WTC11 (cell line): ENCODE measurements around the gene ARHGAP18. TPM values are rescaled to one million over a fixed set of nuclear protein-coding genes. Genes with fewer than 3 reads are reported as not detected.

Experiments used
- ATAC-seq: fragments of 200-7000 bp; cut with Tn5 transposase; 2 replicates; pipeline ENCODE4 v1.10.0; 2021; ENCODE audit warnings: mild to moderate bottlenecking, moderate library complexity
- CTCF ChIA-PET: fragments of 300-600 bp; sonication (Branson Sonifier 250); formaldehyde crosslinking; loops from one replicate; lab custom pipeline; 2021; ENCODE audit warnings: antibody characterized with exemption; lab: Charles Lee
- POLR2A ChIA-PET: fragments of 350-600 bp; sonication (Branson Sonifier 250); formaldehyde crosslinking; loops from one replicate; lab custom pipeline; 2021; ENCODE audit warnings: antibody characterized with exemption; lab: Charles Lee
- DNase-seq: peaks from one replicate; pipeline ENCODE4 v3.0.0; 2021; ENCODE audit warnings: low spot score
- H3K27ac Mint-ChIP-seq: 2 replicates; pipeline ENCODE4 v1.8.0; 2021; ENCODE audit warnings: mixed read lengths
- H3K27me3 Mint-ChIP-seq: 2 replicates; pipeline ENCODE4 v1.8.0; 2021; ENCODE audit warnings: low read depth, mild to moderate bottlenecking, moderate library complexity, mixed read lengths
- H3K36me3 Mint-ChIP-seq: 2 replicates; pipeline ENCODE4 v1.8.0; 2021; ENCODE audit warnings: mixed read lengths
- H3K4me1 Mint-ChIP-seq: 2 replicates; pipeline ENCODE4 v1.8.0; 2022; ENCODE audit warnings: mixed read lengths
- H3K4me3 Mint-ChIP-seq: 2 replicates; pipeline ENCODE4 v1.8.0; 2021; ENCODE audit warnings: mild to moderate bottlenecking, moderate library complexity, mixed read lengths
- H3K9me3 Mint-ChIP-seq: 2 replicates; pipeline ENCODE4 v1.8.0; 2021; ENCODE audit warnings: mixed read lengths
- ARID4B ChIP-seq: sonication (generic); formaldehyde crosslinking; IDR thresholded peaks from 2 replicates; pipeline ENCODE4 v1.8.0; 2023; ENCODE audit warnings: missing genetic modification reagents, mild to moderate bottlenecking, borderline replicate concordance
- ATF1 ChIP-seq: sonication (generic); formaldehyde crosslinking; IDR thresholded peaks from 2 replicates; pipeline ENCODE4 v1.8.1; 2023; ENCODE audit warnings: mild to moderate bottlenecking, moderate library complexity, missing genetic modification reagents
- FOXJ3 ChIP-seq: sonication (generic); formaldehyde crosslinking; IDR thresholded peaks from 2 replicates; pipeline ENCODE4 v1.9.0; 2021; ENCODE audit warnings: missing genetic modification reagents, mild to moderate bottlenecking, borderline replicate concordance
- FOXP4 ChIP-seq: sonication (generic); formaldehyde crosslinking; IDR thresholded peaks from 2 replicates; pipeline ENCODE4 v1.8.0; 2022; ENCODE audit warnings: mild to moderate bottlenecking, missing genetic modification reagents
- GTF2I ChIP-seq: fragments of 250-450 bp; sonication (Bioruptor Pico); conservative IDR thresholded peaks from 2 replicates; pipeline ENCODE4 v1.4.0; 2021; ENCODE audit warnings: mild to moderate bottlenecking
- JUN ChIP-seq: sonication (generic); formaldehyde crosslinking; IDR thresholded peaks from 2 replicates; pipeline ENCODE4 v1.8.0; 2023; ENCODE audit warnings: mild to moderate bottlenecking, missing genetic modification reagents
- KAT7 ChIP-seq: sonication (generic); formaldehyde crosslinking; IDR thresholded peaks from 2 replicates; pipeline ENCODE4 v1.8.1; 2023; ENCODE audit warnings: missing genetic modification reagents, mild to moderate bottlenecking, borderline replicate concordance
- MLX ChIP-seq: sonication (generic); formaldehyde crosslinking; IDR thresholded peaks from 2 replicates; pipeline ENCODE4 v1.8.1; 2023; ENCODE audit warnings: mild to moderate bottlenecking, missing genetic modification reagents, moderate library complexity
- MXD4 ChIP-seq: fragments of 250-450 bp; sonication (Bioruptor Pico); IDR thresholded peaks from 2 replicates; pipeline ENCODE4 v1.8.0; 2021; ENCODE audit warnings: mild to moderate bottlenecking, moderate library complexity, borderline replicate concordance
- NFE2L1 ChIP-seq: sonication (generic); formaldehyde crosslinking; IDR thresholded peaks from 2 replicates; pipeline ENCODE4 v1.8.1; 2023; ENCODE audit warnings: missing genetic modification reagents
- OVOL2 ChIP-seq: fragments of 250-450 bp; sonication (Bioruptor Pico); IDR thresholded peaks from 2 replicates; pipeline ENCODE4 v1.9.0; 2021; ENCODE audit warnings: mild to moderate bottlenecking, borderline replicate concordance
- SMAD3 ChIP-seq: sonication (generic); formaldehyde crosslinking; IDR thresholded peaks from 2 replicates; pipeline ENCODE4 v1.8.0; 2022; ENCODE audit warnings: missing genetic modification reagents, mild to moderate bottlenecking, borderline replicate concordance
- ZMAT4 ChIP-seq: fragments of 250-450 bp; sonication (Bioruptor Pico); IDR thresholded peaks from 2 replicates; pipeline ENCODE4 v1.9.0; 2021; ENCODE audit warnings: mild to moderate bottlenecking
- ZNF232 ChIP-seq: sonication (generic); formaldehyde crosslinking; IDR thresholded peaks from 2 replicates; pipeline ENCODE4 v1.8.0; 2022; ENCODE audit warnings: mild to moderate bottlenecking, missing genetic modification reagents
- ZSCAN18 ChIP-seq: fragments of 250-450 bp; sonication (Bioruptor Pico); IDR thresholded peaks from 2 replicates; pipeline ENCODE4 v2.1.2; 2022; ENCODE audit warnings: mild to moderate bottlenecking, moderate library complexity
- total RNA-seq: library from RNA; stranded (reverse); gene quantifications from 3 replicates; pipeline ENCODE4 v1.2.3, GENCODE V29; 2021

The ARHGAP18 gene
- total RNA-seq, 1 experiment from 2014 or later, result 4.6 TPM

- TF ChIP-seq OVOL2 (CRISPR knock-in tag), result no peak
- no peak for TF ChIP-seq ZNF232 (CRISPR knock-in tag)
- Mint-ChIP-seq H3K4me1 (no peaks in the 10 kb centered on the region), H3K27me3 (no peaks in the 10 kb centered on the region), H3K27ac (no peak overlapping the region), H3K9me3 (peaks cover 7% of the 10 kb centered on the region; the same call in 1 of the 2 replicates), H3K36me3 (no peaks in the 10 kb centered on the region), H3K4me3 (no peak overlapping the region)
- DNase-seq, result no peak
- POLR2A ChIA-PET, result no interaction called here
- ATAC-seq, result no peak
- CTCF ChIA-PET, result interaction anchor here (0.9 to 1.1 kb wide), 2 partner anchors 28 to 47 kb away, joined by 3 read pairs; no protein-coding TSS in a partner anchor
These were observed 163.3 kb downstream of the ARHGAP18 start for GRCh38 chr6:129546702-129547101.

- Mint-ChIP-seq H3K27me3 (no peaks in the 10 kb centered on the region), H3K36me3 (no peaks in the 10 kb centered on the region), H3K4me3 (no peak overlapping the region), H3K9me3 (peaks cover 7% of the 10 kb centered on the region; the same call in 1 of the 2 replicates), H3K27ac (no peak overlapping the region), H3K4me1 (no peaks in the 10 kb centered on the region)
- CTCF ChIA-PET, result no interaction called here
- no peak for TF ChIP-seq FOXJ3
- TF ChIP-seq KAT7 (CRISPR knock-in tag), result no peak
- TF ChIP-seq GTF2I (CRISPR knock-in tag), result no peak
- TF ChIP-seq NFE2L1, result no peak
- no peak for TF ChIP-seq ATF1 (CRISPR knock-in tag)
- no peak for TF ChIP-seq SMAD3 (CRISPR knock-in tag)
- TF ChIP-seq MLX (CRISPR knock-in tag), result no peak
- no peak for TF ChIP-seq MXD4
- DNase-seq (no peak), ATAC-seq (no peak)
- POLR2A ChIA-PET, result no interaction called here
These were observed 164.9 kb downstream of the ARHGAP18 start for GRCh38 chr6:129544892-129545612.

- ChIA-PET CTCF (no interaction called here), POLR2A (no interaction called here)
- no peaks in the 10 kb centered on the region for H3K4me1 Mint-ChIP-seq
- H3K27me3 Mint-ChIP-seq, result no peaks in the 10 kb centered on the region
- no peaks in the 10 kb centered on the region for H3K36me3 Mint-ChIP-seq
- no peak overlapping the region for H3K4me3 Mint-ChIP-seq
- TF ChIP-seq ARID4B (CRISPR knock-in tag) (no peak), GTF2I (CRISPR knock-in tag) (no peak), FOXP4 (CRISPR knock-in tag) (no peak), ATF1 (CRISPR knock-in tag) (no peak), JUN (CRISPR knock-in tag) (no peak), ZMAT4 (no peak), NFE2L1 (no peak), ZSCAN18 (CRISPR knock-in tag) (no peak)
- no peak for ATAC-seq
- H3K27ac Mint-ChIP-seq, result no peak overlapping the region
- DNase-seq, result no peak
- peaks cover 7% of the 10 kb centered on the region; the same call in 1 of the 2 replicates for H3K9me3 Mint-ChIP-seq
These were observed 166.0 kb downstream of the ARHGAP18 start for GRCh38 chr6:129543981-129544380.
